T-cell (primary cell): ENCODE measurements around the gene OR6V1. TPM values are rescaled to one million over a fixed set of nuclear protein-coding genes. Genes with fewer than 3 reads are reported as not detected.

Experiments
- ATAC-seq, 4 experiments: fragments of 200-7000 bp in 3 of 4; fragments of 150-1000 bp in 1 of 4; cut with Tn5 transposase; replicated peaks in 1 of 4; 1 replicate in 3 of 4; 2 replicates in 1 of 4; pipeline ENCODE4 v1.10.0; 2021; ENCODE audit warnings: moderate library complexity in 3 of 4, mild to moderate bottlenecking in 2 of 4, moderate number of reproducible peaks in 1 of 4
- CTCF ChIA-PET, 2 donors: fragments of 300-600 bp; sonication (Branson Sonifier 250); formaldehyde crosslinking; loops; one replicate each; lab custom pipeline; 2022; ENCODE audit warnings: antibody characterized with exemption in 2 of 2; lab: Charles Lee
- POLR2A ChIA-PET, 2 donors: fragments of 300-600 bp; sonication (Branson Sonifier 250); formaldehyde crosslinking; loops; one replicate each; lab custom pipeline; 2022; ENCODE audit warnings: antibody characterized with exemption in 2 of 2; lab: Charles Lee
- DNase-seq, 35 experiments: peaks; one replicate each; pipeline versions ENCODE4 v3.0.0 to v3.0.0-alpha.2; 2013 to 2023
- H3K27ac ChIP-seq: one replicate; pipeline ENCODE4 v1.5.1; 2013; ENCODE audit warnings: low read length
- H3K27me3 ChIP-seq, 2 experiments: replicated peaks in 1 of 2; 1 replicate in 1 of 2; 2 replicates in 1 of 2; pipeline versions ENCODE4 v1.6.1 to v1.7.0; 2013; ENCODE audit warnings: low read length in 1 of 2, mixed read lengths in 1 of 2; ENCODE audit not compliant: control insufficient read depth in 2 of 2, insufficient read depth in 2 of 2; ENCODE audit errors: extremely low read depth in 1 of 2
- H3K36me3 ChIP-seq, 2 donors: 1 replicate in 1 of 2; 2 replicates in 1 of 2; pipeline versions ENCODE4 v1.6.1 to v1.7.0; 2013; ENCODE audit warnings: low read length in 1 of 2; ENCODE audit not compliant: control insufficient read depth in 2 of 2, insufficient read depth in 1 of 2; ENCODE audit errors: extremely low read depth in 1 of 2
- H3K4me1 ChIP-seq, 2 experiments: 1 replicate in 1 of 2; 2 replicates in 1 of 2; pipeline versions ENCODE4 v1.6.1 to v1.7.0; 2013; ENCODE audit warnings: low read length in 2 of 2, mixed read lengths in 1 of 2; ENCODE audit not compliant: insufficient read depth in 2 of 2, control insufficient read depth in 1 of 2; ENCODE audit errors: extremely low read depth in 1 of 2
- H3K4me3 ChIP-seq, 2 donors: 1 replicate in 1 of 2; 2 replicates in 1 of 2; pipeline versions ENCODE4 v1.5.1 to v1.7.0; 2013; ENCODE audit warnings: mild to moderate bottlenecking in 2 of 2, low read length in 1 of 2, moderate library complexity in 1 of 2; ENCODE audit not compliant: control insufficient read depth in 1 of 2; ENCODE audit errors: extremely low read depth in 1 of 2
- H3K9me3 ChIP-seq: 2 replicates; pipeline ENCODE4 v1.7.0; 2013
- H3K27ac Mint-ChIP-seq, 2 donors: one replicate each; pipeline ENCODE4 v1.8.0; 2020 to 2021; ENCODE audit warnings: mild to moderate bottlenecking in 2 of 2, mixed read lengths in 2 of 2
- H3K27me3 Mint-ChIP-seq, 2 donors: one replicate each; pipeline ENCODE4 v1.8.0; 2021 to 2022; ENCODE audit warnings: mixed read lengths in 2 of 2
- H3K36me3 Mint-ChIP-seq: one replicate; pipeline ENCODE4 v1.8.0; 2021; ENCODE audit warnings: mixed read lengths
- H3K4me1 Mint-ChIP-seq, 3 donors: one replicate each; pipeline ENCODE4 v1.8.0; 2020 to 2022; ENCODE audit warnings: mixed read lengths in 3 of 3, mild to moderate bottlenecking in 1 of 3
- H3K4me3 Mint-ChIP-seq, 3 donors: one replicate each; pipeline ENCODE4 v1.8.0; 2020 to 2022; ENCODE audit warnings: mild to moderate bottlenecking in 3 of 3, mixed read lengths in 3 of 3, moderate library complexity in 3 of 3
- H3K9me3 Mint-ChIP-seq, 3 donors: one replicate each; pipeline ENCODE4 v1.8.0; 2020 to 2022; ENCODE audit warnings: mixed read lengths in 3 of 3
- WGBS: methylation state at CpG from one replicate; pipeline ENCODE4 v1.1.5; 2013; ENCODE audit warnings: missing lambda C conversion rate; ENCODE audit not compliant: insufficient coverage; 5-methylcytosine and 5-hydroxymethylcytosine counted together
- total RNA-seq, 35 experiments: library from RNA in 6 of 35; stranded (reverse) in 6 of 35; fragments of 120-200 nt in 1 of 35; gene quantifications; one replicate each; pipeline versions ENCODE4 v1.2.1 to v1.2.4 and lab custom pipeline; 2013 to 2026

The OR6V1 gene
- total RNA-seq, 5 donors from 2014 or later (not counting 1 experiment from before 2014, with no cell fraction given): not detected

- peaks cover 0 to 13% (median 1%) of the 10 kb centered on the region in 3 donors for H3K4me1 Mint-ChIP-seq
- no peaks in the 10 kb centered on the region for H3K36me3 ChIP-seq
- peaks cover 18 to 22% of the 10 kb centered on the region in 2 donors for H3K27me3 Mint-ChIP-seq
- H3K4me3 ChIP-seq: no peak overlapping the region
- H3K4me1 ChIP-seq: no peaks in the 10 kb centered on the region
- no peaks in the 10 kb centered on the region for H3K9me3 ChIP-seq
- no peaks in the 10 kb centered on the region for H3K9me3 Mint-ChIP-seq
- ATAC-seq (no peak), DNase-seq (no peak)
- no peak overlapping the region for H3K4me3 Mint-ChIP-seq
- WGBS: 90% methylated on average over 2 of the region's 7 CpGs
- no peak overlapping the region for H3K27ac ChIP-seq
- peaks cover 0 to 14% of the 10 kb centered on the region in 2 experiments for H3K27me3 ChIP-seq
- no peaks in the 10 kb centered on the region for H3K36me3 Mint-ChIP-seq
- H3K27ac Mint-ChIP-seq: no peak overlapping the region
- CTCF ChIA-PET: interaction anchor here (0.5 to 10.2 kb wide), 4 partner anchors 13 to 550 kb away, joined by 3 to 111 read pairs (median 6); no protein-coding TSS in a partner anchor
- POLR2A ChIA-PET: no interaction called here
Measured at GRCh38 chr7:143012001-143012400, 40.1 kb upstream of the OR6V1 start.

DNA sequence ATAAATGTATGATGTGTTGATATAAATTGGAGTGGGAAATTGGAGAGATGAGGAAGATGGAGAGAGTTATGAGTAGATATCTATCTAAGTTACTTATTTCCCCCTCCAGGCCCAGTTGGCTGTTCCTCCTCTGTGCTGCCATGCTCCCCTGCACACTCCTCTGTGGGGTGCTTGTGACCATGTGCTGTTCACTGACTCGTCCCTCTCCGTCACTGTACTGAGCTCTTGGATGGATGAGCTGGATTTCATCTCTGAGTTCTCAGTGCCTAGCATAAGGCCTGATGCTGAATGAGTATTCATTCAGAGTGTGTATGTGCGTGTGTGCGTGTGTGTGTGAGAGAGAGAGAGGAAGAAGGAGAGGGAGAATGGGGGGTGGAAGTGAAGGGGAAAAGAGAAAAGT, 39.7 kb upstream of the OR6V1 start:
- WGBS: 81% methylated on average over 4 of the region's 4 CpGs
- Histone ChIP-seq H3K4me3 (no peak overlapping the region), H3K9me3 (no peaks in the 10 kb centered on the region), H3K36me3 (no peaks in the 10 kb centered on the region), H3K27ac (no peak overlapping the region), H3K4me1 (no peaks in the 10 kb centered on the region), H3K27me3 (peaks cover 0 to 13% of the 10 kb centered on the region in 2 experiments)
- Mint-ChIP-seq H3K9me3 (no peaks in the 10 kb centered on the region), H3K36me3 (no peaks in the 10 kb centered on the region), H3K4me3 (no peak overlapping the region), H3K27ac (no peak overlapping the region), H3K4me1 (peaks cover 0 to 13% (median 1%) of the 10 kb centered on the region in 3 donors), H3K27me3 (peaks cover 18 to 22% of the 10 kb centered on the region in 2 donors)
- POLR2A ChIA-PET: no interaction called here
- CTCF ChIA-PET: interaction anchor here (0.5 to 10.2 kb wide), 4 partner anchors 13 to 550 kb away, joined by 3 to 111 read pairs (median 6); no protein-coding TSS in a partner anchor
- DNase-seq: no peak
- no peak for ATAC-seq

DNA sequence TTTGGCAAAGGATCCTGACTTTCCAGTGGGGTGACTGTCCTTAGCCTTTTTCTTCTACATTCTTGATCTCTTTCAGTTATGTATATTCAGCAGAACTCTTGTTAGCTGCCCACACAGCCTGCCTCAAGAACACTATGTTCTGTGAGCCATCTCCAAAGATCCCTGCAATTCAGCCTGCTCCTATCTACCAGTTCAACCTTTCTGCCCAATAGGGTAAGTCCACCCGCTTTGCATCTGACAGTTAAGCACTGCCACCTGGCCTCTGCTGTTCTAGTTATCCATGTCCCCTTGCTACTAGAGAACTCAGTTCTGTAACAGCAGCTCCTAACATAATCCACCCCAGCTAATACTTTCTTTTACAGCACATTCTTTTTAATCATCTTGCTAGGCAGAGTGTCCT, 38.7 kb upstream of the OR6V1 start:
- Histone ChIP-seq H3K4me3 (no peak overlapping the region), H3K9me3 (no peaks in the 10 kb centered on the region), H3K36me3 (no peaks in the 10 kb centered on the region), H3K4me1 (no peaks in the 10 kb centered on the region), H3K27me3 (peaks cover 0 to 7% of the 10 kb centered on the region in 2 experiments), H3K27ac (no peak overlapping the region)
- Mint-ChIP-seq H3K27me3 (peaks cover 14 to 18% of the 10 kb centered on the region in 2 donors), H3K4me3 (no peak overlapping the region), H3K9me3 (no peaks in the 10 kb centered on the region), H3K4me1 (peaks cover 0 to 9% (median 0%) of the 10 kb centered on the region in 3 donors), H3K36me3 (no peaks in the 10 kb centered on the region), H3K27ac (no peak overlapping the region)
- WGBS: no CpG with 5 or more reads among the region's 1 CpG
- ChIA-PET POLR2A (no interaction called here), CTCF (interaction anchor here in 1 of 2 donors (1.2 to 10.2 kb wide), 2 partner anchors 10 to 202 kb away, joined by 3 to 111 read pairs; no protein-coding TSS in a partner anchor)
- DNase-seq: no peak
- no peak for ATAC-seq

DNA sequence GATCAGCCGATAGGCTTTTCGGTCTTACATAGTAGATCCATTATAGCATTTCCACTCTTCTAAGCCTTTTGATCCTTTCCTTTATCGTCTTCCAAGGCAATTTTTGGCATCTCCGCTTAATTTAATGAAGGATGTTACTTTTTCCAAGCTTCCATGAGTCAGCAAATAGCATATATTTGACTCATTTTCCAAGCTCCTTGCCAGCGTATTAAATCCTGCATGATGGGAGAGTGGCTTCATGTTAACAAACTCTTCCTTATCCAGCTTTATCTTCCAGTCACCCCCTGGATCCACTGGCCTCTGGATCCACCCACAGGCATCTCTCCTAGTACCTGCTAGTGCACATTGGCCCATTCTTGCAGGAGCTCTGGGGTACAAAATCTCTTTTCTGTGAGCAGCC, 38.2 kb upstream of the OR6V1 start:
- Histone ChIP-seq H3K27me3 (peaks cover 0 to 7% of the 10 kb centered on the region in 2 experiments), H3K36me3 (no peaks in the 10 kb centered on the region), H3K4me3 (no peak overlapping the region), H3K9me3 (no peaks in the 10 kb centered on the region), H3K4me1 (no peaks in the 10 kb centered on the region), H3K27ac (no peak overlapping the region)
- H3K27ac Mint-ChIP-seq: no peak overlapping the region
- ChIA-PET POLR2A (no interaction called here), CTCF (interaction anchor here in 1 of 2 donors (1.2 to 10.2 kb wide), 2 partner anchors 11 to 202 kb away, joined by 3 to 111 read pairs; no protein-coding TSS in a partner anchor)
- no CpG with 5 or more reads among the region's 5 CpGs for WGBS
- H3K27me3 Mint-ChIP-seq: peaks cover 14 to 18% of the 10 kb centered on the region in 2 donors
- H3K9me3 Mint-ChIP-seq: peaks cover 0 to 2% (median 2%) of the 10 kb centered on the region in 3 donors
- DNase-seq: no peak
- no peak for ATAC-seq
- H3K36me3 Mint-ChIP-seq: no peaks in the 10 kb centered on the region
- no peak overlapping the region for H3K4me3 Mint-ChIP-seq
- peaks cover 0 to 9% (median 0%) of the 10 kb centered on the region in 3 donors for H3K4me1 Mint-ChIP-seq

DNA sequence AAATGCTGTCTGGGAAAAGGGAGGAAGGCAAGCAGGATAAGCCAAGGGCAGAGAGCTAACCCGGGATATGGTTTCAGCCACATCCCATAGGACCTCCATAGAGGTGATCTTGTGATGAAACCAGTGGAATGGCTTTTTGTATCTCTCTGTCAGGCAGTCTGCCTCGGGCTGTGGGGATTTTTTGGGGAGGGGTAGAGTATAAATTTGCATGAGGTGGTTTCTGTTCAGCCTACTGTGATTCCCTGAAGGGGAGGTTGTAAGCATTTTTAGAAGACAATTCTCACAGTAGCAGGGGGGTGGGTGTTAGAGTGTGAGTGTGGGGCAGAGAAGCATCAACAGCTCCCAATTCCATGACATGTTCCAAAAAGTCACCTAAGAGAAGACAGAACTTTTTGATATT, 37.1 kb upstream of the OR6V1 start:
- H3K4me3 Mint-ChIP-seq: no peak overlapping the region
- DNase-seq (no peak), ATAC-seq (no peak)
- Histone ChIP-seq H3K4me3 (no peak overlapping the region), H3K9me3 (no peaks in the 10 kb centered on the region), H3K27me3 (peaks cover 0 to 7% of the 10 kb centered on the region in 2 experiments), H3K27ac (no peak overlapping the region), H3K4me1 (no peaks in the 10 kb centered on the region), H3K36me3 (no peaks in the 10 kb centered on the region)
- no peaks in the 10 kb centered on the region for H3K36me3 Mint-ChIP-seq
- ChIA-PET CTCF (interaction anchor here in 1 of 2 donors (1.0 kb wide), 1 partner anchor 9 kb away, joined by 3 read pairs; no protein-coding TSS in a partner anchor), POLR2A (no interaction called here)
- H3K4me1 Mint-ChIP-seq: peaks cover 0 to 9% (median 0%) of the 10 kb centered on the region in 3 donors
- H3K27ac Mint-ChIP-seq: no peak overlapping the region
- peaks cover 0 to 8% (median 5%) of the 10 kb centered on the region in 3 donors for H3K9me3 Mint-ChIP-seq
- 83% methylated on average over 1 of the region's 2 CpGs for WGBS
- H3K27me3 Mint-ChIP-seq: peaks cover 14 to 18% of the 10 kb centered on the region in 2 donors

DNA sequence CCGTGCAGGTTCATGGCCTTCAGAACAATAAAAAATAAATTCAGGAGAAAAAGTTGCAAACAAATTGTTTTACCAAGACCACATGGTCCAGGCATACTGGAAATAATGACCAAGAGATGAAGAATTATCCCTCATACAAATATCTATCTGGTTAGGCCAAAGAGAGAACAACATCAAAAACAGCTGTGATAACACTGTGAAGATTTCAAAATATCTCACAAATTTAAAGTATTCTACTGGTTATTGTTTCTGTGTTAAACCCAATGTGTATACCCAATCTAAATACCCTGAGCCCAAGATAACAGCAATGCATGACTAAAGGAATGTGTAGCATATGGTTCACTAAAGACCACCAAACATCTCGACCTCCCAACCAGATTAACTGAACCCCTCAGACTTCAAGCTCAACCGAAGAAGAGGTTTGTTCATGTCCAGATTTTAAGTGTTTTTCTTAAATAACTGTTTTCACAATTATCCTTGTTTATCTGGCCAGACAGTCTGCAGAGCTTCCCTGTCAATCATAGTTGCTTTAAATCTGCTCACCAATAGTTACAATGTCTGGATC, 36.1 kb upstream of the OR6V1 start:
- Mint-ChIP-seq H3K27ac (no peak overlapping the region), H3K4me1 (peaks cover 0 to 9% (median 0%) of the 10 kb centered on the region in 3 donors), H3K36me3 (no peaks in the 10 kb centered on the region), H3K4me3 (no peak overlapping the region), H3K9me3 (peaks cover 0 to 8% (median 5%) of the 10 kb centered on the region in 3 donors), H3K27me3 (peaks cover 14 to 18% of the 10 kb centered on the region in 2 donors)
- no CpG with 5 or more reads among the region's 3 CpGs for WGBS
- Histone ChIP-seq H3K9me3 (no peaks in the 10 kb centered on the region), H3K4me3 (no peak overlapping the region), H3K36me3 (no peaks in the 10 kb centered on the region), H3K27ac (no peak overlapping the region), H3K27me3 (peaks cover 0 to 7% of the 10 kb centered on the region in 2 experiments), H3K4me1 (no peaks in the 10 kb centered on the region)
- ChIA-PET CTCF (interaction anchor here in 1 of 2 donors (0.6 to 1.1 kb wide), 5 partner anchors 10 to 1660 kb away, joined by 3 to 4 read pairs (median 3); no protein-coding TSS in a partner anchor), POLR2A (interaction anchor here in 1 of 2 donors (0.5 kb wide), 1 partner anchor 157 kb away, joined by 5 read pairs; no protein-coding TSS in a partner anchor)
- ATAC-seq: no peak
- DNase-seq: no peak
